Glomerular visceral epithelial cell (primary cell): ENCODE data around the gene MAML1.
A peak's percentile ranks its signal among the peaks of the same experiment; 100 is the strongest.

Source experiments
- DNase-seq: peaks from one replicate; pipeline ENCODE4 v3.0.0-alpha.2; 2016; ENCODE audit errors: extremely low spot score

The MAML1 gene

DNA sequence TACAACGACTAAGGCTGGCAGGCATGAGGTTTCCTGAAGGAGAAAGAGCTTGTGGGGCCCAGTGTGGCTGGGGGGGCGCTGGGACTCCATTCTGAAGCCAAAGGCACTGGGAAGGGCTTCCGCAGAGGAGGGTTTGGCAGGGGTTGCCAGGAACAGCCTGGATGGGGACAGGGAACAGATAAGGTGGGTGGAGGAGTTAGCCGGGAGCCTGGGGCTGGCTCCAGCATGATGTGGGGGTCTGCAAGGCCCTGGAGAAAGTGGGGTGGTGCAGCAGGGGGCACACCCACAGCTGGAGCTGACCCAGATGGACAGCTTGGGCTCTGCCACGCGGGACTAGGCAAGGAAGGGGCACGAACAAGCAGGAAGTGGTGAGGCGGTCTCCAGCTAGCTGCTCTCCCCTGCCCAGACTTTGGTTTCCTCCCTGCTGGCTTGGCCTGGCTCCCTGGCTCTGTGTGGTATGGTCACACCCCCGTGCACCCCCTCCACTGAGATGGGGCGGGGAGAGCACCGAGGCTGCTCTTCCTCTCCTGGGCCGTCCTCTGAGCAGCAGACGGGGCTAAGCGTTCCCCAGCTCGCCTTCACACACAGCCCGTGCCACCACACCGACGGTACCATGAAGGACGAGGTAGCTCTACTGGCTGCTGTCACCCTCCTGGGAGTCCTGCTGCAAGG is 61.0 kb downstream of the MAML1 start, which contains the start of gene LTC4S:
Gene LTC4S, plus strand, starts transcription at position 519 of the 672 bp plus-strand sequence. Its CDS starts 95 bp downstream, at position 614.
- peak; percentile 84 for DNase-seq

DNA sequence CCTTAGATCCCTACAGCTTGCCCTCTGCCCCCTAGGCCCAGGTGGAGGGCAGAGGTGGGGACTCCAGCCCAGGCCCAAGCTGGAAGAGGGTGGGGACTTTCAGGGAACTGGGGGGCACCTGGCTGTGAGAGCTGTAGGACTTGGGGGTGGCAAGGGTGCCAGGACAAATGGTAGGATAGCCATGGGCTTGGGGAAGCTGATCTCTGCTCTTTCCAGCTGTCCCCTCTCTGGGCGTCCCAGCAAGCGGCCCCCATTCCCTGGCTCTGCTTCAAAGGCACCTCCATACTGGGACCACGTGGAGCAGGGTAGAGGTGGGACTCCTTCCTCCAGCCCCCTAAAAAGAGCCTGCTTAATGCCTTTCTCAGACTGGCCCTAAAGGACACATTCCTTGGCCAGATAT is 61.5 kb downstream of the MAML1 start:
- DNase-seq: no peak

DNA sequence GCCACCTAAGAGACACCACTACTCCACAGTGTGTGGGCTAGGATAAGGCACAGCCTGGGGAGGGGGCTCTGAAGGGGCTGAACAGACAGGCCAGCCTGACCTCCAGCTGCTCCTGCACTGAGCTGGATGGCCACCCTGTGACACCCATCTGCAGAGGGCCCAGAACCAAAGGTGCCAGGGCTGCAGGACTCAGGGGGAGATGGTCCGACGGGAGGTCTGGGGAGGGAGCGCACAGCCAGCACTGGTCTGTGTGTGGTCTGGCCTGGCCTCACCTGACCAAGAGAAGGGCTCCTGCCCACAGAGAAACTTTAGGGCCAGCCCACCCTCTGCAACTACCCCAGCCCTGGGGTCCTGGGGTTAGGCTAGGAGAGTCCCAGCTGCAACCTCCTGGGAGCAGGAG is 62.0 kb downstream of the MAML1 start:
- DNase-seq: no peak

DNA sequence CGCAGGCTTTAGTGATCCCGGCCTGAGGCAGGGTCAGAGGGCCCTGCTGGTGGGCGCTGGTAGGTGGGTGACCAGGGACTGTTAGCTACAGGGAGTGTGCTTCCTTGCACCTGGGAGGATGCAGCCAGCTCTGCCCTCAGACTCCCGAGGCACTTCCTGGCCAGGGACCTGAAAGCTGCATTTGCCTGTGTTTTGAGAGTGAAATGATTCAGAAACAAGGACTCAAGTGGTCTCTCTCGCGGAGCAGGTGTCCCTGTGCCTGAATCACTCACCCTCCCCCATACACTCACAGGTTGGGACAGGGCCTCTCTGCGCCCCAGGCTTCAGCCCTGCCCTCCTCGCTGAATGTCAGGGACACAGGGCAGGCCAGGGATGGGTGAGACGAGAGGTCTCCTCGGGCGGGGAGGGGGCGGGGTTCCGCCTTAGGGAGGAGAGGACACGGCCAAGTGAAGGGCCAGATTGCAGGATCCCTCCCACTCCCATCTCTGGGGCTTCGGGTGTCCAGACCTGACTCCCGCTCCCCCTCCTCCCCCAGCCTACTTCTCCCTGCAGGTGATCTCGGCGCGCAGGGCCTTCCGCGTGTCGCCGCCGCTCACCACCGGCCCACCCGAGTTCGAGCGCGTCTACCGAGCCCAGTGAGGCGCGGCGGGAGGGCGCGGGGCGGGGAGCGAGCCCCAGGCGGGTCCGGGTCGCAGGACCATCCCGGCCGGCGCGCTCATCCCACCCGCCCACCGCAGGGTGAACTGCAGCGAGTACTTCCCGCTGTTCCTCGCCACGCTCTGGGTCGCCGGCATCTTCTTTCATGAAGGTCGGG is 62.6 kb downstream of the MAML1 start:
- peak; percentile 27 for DNase-seq

DNA sequence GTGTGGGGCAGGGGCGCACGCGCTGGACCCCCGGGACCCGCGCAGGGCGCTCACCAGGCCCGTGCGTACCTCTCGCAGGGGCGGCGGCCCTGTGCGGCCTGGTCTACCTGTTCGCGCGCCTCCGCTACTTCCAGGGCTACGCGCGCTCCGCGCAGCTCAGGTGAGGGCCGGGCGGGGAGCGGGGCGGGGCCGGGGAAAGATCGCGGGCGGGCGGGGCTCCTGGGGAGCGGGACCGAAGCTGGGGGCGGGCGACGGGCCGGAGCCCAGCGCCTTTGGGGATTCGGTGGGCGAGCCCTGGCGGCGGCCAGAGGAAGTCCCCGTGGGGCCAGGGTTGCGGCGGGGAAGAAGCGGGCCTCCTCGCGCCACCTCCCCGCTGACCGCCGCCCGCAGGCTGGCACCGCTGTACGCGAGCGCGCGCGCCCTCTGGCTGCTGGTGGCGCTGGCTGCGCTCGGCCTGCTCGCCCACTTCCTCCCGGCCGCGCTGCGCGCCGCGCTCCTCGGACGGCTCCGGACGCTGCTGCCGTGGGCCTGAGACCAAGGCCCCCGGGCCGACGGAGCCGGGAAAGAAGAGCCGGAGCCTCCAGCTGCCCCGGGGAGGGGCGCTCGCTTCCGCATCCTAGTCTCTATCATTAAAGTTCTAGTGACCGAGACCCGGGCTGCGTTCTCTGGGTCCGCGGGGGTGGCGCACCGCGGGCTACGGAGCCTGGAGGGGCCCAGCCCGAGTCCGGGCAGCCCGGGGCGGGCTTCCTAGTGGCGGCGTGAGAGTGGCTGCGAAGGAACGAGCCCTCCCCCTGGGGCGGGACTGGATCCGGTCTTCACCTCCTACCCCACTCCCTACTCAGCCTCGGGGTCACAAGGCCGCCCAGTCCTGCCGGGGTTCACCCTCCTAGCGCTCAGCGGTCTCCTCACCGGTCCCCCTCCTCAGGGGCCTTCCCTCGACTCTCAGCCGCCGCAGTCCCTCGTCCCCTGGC is 63.5 kb downstream of the MAML1 start:
- peak; percentile 91 for DNase-seq

DNA sequence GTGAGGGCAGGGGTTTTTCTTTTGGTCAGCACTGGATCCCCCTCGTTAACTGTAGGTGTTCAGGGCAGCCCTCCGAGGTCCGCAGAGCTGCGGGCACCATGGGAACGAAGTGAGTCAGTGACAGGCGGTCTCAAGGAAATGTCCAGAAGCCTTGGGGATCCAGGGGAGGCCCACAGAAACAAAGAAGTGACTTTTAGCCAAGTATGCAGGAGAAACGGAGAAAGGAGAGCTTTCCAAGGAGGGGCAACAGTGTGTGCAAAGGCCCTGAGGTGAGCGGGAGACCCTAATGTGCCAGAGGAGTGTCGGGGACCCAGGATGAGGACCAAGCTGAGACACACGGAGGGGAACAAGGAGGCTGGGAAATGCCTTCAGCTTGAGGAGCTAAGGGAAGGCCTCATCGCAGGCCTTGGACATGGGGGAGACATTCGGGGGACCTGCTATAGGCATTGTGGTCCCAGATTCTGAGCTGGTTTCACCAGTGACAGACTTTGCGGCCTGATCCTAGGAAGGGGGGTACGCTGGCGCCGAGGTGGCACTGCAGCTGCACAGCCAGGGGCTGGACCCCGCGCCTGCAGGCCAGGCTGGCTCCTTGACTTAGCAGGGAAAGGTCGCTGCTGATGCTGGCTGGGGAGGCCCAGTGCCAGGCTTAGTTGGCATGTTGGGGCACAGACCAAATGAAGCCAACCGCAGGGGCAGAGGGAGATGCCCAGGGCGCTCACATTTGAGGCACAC is 64.4 kb downstream of the MAML1 start:
- no peak for DNase-seq

DNA sequence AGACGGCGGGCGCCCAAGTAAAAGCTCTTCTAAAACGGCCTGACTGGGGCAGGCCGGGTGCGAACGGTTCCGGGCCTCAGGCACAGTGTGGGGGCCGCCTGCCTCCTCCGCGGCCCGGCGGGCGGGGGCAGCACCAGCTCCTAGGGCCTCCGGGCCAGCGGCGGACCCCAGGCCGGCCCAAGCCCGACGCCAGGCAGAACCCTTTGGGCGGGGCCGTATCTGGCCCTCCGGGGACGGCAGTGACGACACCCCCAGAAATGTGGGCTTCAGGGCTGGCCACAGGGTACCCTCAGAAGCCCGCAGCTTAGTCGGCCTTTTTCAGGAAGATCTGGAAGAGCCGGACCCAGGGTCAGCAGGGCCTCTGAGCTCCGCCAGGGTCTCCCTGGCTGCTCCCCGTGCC is 65.1 kb downstream of the MAML1 start:
- DNase-seq: no peak

DNA sequence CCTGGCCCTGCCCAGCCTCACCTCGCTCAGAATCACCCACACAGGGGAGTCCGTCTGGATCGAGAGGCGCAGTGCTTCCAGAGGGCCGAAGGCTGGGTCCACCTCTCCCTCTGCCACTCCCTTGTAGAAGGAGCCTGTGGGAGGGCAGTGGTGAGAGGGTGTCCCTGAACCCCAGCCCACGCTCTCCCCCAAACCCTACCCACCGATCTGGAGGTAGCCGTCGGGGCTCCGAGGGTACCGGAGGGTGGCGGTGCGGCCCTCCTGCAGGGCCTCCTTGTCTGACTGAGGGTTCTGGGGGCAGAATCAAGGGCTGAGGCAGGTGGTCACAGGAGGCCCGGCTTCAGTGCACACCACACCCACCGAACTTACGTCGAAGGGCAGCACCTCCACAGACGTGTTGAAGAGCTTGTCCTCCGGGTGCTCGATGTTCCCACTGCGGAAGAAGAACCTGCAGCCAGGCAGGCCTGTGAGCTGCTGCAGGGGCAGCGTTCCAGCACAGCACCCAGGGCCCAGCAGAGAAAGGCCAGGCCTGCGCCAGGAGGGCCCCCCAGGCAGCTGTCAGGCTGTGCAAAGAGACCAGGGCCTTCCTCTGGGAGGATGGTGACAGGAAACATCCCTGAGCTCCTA is 65.6 kb downstream of the MAML1 start:
- DNase-seq: no peak

DNA sequence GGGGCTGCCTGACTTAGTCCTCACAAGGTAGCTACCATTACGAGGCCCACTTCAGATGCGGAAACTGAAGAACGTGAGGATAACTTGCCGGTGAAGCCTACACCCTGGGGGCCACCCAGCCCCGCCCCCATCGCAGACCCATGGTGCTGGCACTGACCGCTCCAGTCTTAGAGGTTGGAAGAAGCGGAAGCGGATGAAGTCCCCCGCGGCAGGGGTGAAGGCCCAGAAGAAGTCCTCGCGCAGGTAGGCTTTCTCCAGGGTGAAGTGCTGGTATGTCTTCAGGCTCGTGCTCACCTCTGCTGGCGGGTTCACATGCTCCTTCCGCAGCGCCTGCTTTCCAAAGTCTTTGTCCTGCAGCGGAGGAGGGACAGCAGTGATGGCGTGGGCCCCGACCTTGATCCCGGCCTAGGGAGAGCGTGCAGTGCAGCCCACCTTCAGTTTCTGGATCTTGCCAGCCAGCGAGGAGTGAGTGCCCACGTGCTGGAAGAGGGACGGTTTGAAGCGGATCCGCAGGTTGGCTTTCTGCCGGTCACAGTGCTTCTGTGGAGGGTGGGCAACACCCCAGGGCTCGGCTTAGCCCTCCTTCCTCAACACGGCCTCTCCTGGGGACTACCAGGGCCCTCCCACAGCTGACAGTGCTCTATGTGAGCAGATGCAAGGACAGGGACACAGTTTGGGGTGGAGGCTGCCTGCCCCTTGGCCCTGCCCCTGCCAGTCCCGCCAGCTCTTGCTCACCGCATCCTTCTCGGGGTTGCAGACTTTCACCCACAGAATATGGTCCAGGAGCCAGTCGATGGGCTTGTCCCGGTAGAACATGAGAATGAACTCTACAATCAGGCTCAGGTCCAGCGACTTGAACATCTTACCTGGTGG is 66.4 kb downstream of the MAML1 start:
- DNase-seq: no peak

DNA sequence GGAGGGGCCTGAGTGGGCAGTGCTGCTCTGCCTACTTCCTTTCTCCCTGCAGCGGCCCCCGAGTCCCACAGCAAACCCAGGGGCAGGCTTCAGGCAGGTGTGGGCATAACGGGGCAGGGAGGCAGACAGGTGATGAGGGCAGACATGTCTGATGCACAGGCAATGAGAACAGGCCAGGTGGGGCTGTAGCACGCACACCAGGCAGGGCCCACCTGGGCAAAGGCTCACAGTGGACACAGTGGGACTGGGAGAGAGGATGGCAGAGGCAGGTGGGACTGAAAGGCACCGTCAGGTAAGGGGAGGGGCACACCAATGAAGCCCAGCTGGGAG is 67.0 kb downstream of the MAML1 start:
- DNase-seq: no peak

DNA sequence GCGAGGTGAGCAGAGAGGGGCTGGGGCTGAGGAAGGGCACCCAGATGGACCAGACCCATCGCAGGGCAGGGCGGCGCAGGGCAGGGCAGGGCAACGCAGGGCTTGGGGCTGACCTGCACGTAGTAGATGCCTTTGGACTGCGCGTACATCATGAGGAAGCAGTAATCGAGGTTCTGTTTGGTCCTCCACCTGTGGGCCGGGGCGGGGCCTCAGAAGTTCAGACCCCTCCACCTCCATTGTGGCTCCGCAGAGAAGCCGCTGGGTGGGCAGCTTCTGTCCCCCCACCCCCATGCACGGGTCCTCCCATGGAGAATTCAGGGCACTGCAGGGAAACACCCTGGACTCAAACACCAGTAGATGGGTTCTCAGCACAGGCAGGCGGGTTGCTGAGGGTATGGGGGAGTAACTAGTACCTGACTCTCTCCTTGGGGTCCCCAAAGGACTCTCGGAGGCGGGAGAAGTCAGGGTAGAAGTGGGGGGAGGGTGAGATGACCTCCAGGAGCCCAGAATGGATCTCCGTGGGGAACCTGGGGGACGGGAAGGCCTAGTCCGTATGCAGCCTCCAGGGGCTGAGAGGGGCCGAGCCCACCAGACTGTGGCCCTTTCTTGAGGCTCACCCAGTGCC is 67.6 kb downstream of the MAML1 start:
- DNase-seq: no peak

DNA sequence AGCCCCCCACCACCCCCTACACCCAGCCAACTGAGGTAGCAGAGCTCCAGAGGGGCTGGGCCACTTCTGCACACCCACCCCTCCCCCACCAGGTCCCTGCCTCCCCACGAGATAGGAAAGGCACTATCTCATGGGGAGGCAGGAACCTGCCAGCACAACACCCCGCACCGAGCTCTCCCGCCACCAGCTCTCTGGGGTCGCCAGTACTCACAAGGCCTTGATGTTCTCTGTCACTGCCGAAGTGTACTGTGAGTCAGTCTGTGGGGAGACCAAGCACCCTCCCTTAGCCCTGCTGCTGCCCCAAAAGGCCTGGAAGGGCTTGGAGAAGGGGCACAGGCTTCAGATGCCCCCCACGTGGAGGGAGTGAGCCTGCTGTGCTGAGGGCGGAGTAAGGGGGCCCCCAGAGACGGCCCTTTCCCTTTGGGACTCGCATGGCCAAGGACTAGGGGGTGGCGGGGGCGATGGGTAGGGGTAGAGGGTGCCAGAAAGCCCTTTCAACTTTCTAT is 68.1 kb downstream of the MAML1 start:
- no peak for DNase-seq

DNA sequence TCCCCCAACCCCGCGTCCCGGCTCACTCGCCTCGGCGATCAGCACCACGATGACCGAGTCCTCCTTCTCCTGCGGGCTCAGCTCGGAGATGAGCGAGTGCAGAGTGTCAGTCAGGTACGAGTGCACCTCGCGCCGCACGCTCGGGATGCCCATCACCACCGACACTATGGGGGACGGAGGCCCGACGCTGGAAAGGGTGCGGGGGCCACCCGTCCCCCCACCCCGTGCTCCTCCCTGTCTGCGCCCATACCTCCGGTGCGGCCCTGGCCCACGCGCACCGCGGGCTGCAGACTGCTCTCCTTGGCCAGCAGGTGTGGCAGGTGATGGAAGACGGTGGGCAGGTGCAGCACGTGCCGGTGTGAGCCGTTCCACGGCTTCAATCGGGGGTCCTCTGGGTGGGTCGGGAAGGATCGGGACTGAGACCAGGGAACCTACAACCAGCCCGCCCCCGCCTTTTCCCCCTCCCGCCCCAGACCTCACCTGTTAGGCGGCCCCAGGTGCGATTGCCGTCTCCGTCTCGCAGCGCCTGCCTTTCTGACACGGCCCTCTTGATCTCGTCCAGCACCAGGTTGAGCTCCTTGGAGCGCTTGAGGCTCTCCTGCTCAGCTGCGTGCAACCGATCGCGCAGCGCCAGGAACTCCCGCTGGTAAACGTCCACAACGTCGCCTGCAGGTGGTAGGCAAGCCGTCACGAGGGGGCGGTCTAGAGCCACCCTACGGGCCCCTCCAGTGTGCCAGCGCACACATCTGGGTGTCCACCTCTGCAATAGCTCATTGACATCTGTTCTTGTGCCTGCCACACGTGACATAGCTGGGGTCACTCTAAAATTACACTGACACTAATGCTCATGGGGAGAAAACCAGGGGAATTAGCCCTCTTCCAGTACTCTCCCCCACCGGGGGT is 68.9 kb downstream of the MAML1 start:
- DNase-seq: no peak

DNA sequence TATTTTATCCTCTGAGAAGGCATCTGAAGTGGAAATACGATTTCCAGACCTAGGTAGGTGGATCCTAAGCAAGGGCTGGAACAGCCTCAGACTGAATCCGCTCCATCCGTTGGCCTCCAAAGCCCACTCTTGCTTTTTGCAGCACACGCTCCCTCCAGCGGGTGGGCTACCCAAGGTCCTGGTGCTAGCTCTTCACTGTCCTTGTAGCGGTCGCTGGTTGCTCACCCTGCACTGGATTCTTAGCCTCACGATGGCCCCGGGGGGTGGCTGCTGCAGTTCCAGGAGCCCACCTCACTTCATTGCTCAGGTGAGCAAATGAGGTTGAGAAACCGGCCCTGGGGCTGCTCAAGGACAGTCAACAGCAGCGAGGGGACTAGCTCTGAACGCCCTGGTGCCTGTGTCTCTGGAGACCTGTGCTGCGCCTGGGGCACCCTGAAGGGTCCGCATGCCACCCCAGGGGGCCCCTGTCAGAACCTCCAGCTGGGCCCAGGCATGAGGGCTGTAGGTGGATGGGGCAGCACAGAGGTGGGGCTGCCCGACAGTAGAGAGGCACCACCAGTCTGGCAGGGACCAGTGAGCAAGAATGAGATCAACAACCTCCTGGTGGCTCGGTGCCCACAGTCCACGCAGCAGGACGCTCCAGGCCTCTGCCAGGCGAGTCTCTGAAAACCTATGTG is 69.7 kb downstream of the MAML1 start:
- no peak for DNase-seq

DNA sequence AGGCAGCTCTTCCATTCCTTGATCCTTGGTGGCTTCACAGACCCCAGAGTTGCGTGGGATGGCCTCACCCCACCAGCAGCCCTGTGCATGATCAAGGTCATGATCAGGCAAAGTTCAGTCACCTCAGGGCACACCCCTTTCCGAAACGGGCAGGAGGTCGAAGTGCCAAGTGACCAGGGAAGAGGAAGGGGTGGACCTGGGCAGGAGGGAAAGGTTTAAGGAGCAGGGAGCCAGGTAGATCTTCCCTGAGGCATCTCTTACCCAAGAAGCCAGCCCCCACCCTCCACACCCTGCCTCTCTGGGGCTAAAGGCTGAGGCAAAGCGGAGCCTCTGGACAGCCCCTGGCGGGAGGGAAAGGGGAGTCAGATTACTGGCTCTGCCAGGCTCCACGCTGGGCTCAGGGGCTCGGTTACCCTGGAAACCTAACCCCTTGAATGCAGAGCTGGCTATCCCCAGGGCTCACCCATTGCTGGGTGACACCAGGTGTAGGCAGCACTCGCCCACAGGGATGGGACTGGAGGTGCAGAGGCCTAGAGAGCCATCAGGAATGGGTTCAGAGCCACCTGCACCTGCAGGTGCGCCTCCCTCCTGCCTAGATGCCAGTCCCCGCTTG is 70.4 kb downstream of the MAML1 start:
- no peak for DNase-seq

DNA sequence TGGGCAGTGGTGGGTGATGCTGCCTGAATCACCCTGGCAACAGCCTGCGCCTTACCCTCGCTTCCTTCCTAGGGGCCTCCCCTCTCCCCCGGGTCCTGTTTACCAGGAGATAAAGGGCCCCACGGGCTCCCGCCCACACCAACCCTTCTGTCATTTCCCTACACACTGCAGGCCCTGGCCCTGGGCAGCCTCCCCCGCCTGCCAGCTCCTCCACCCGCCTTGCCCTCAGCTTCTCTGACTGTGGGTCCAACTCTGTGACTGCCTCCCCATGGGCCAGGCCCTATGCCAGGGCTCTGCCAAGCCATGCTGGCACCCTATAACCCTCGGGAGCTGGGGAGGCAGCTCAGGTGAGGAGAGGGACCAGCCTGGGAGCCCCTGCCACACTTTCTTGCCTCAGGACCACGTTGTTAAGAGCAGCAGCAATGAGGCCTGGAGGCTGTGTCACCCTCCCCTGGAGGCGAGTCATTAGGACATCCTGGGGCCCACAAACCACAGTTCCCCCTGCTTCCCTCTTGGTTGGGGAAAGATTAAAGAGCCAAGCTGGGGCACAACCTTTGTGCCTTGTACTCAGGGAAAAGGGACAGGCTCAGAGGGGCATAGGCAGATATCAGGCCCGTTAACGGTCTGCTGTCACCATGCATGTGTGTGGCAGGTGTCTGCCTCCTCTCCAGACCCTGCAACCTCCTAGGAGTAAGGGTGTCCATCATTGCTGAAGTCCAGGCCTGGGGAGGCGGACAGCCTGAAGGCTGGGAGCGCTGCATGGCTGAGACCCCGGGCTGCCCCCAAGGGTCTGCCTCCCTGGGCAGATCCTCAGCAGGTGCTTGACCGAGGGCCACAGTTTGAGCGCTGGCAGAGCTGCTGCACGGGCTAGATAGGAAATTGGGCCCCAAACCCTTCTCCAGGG is 71.3 kb downstream of the MAML1 start:
- no peak for DNase-seq
